A549 (cell line): ENCODE results near the gene DIP2C. TPM values are rescaled to one million over a fixed set of nuclear protein-coding genes. Genes with fewer than 3 reads are reported as not detected.

Source experiments
- ATAC-seq, 2 experiments: fragments of 200-7000 bp in 1 of 2; fragments of >200 bp in 1 of 2; cut with Nextera tagmentation in 1 of 2; cut with Tn5 transposase in 1 of 2; 3 replicates each; pipeline versions ENCODE4 v1.8.0 to v1.9.1; 2018 to 2020; ENCODE audit warnings: mild to moderate bottlenecking in 1 of 2, moderate library complexity in 1 of 2
- CTCF ChIA-PET: fragments of 300-600 bp; sonication (Branson Sonifier 250); formaldehyde crosslinking; extraction: SDS; loops from one replicate; lab custom pipeline; 2021; ENCODE audit warnings: antibody characterized with exemption, inconsistent platforms; lab: Yijun Ruan, JAX
- POLR2A ChIA-PET: fragments of 350-600 bp; formaldehyde crosslinking; extraction: SDS; loops from one replicate; lab custom pipeline; 2021; ENCODE audit warnings: antibody characterized with exemption, inconsistent platforms; lab: Yijun Ruan, JAX
- DNase-seq, 2 experiments: peaks; one replicate each; pipeline versions ENCODE4 v3.0.0 to v3.0.0-alpha.2; 2011 to 2016; ENCODE audit warnings: low read depth in 1 of 2, low spot score in 1 of 2
- FAIRE-seq: peaks from 2 replicates; lab custom pipeline; 2011; peaks lifted over from hg19 to GRCh38; lab: Jason Lieb, UNC
- H3K27ac ChIP-seq, 2 experiments: fragments of >200 bp; sonication (Bioruptor Twin); formaldehyde crosslinking; 3 replicates each; pipeline ENCODE4 v1.5.1; 2016 to 2017
- H3K4me1 ChIP-seq: fragments of >200 bp; sonication (Bioruptor Twin); formaldehyde crosslinking; 3 replicates; pipeline ENCODE4 v1.6.1; 2016
- H3K4me2 ChIP-seq: fragments of >200 bp; sonication (Bioruptor Twin); formaldehyde crosslinking; 3 replicates; pipeline ENCODE4 v1.6.1; 2016
- H3K4me3 ChIP-seq: fragments of >200 bp; sonication (Bioruptor Twin); formaldehyde crosslinking; 3 replicates; pipeline ENCODE4 v1.5.1; 2016
- H3K9me3 ChIP-seq: fragments of >200 bp; sonication (Bioruptor Twin); formaldehyde crosslinking; 3 replicates; pipeline ENCODE4 v1.6.1; 2016
- CEBPB ChIP-seq, 2 experiments: fragments of >200 bp in 1 of 2; sonication (Bioruptor Twin) in 1 of 2; formaldehyde crosslinking in 1 of 2; IDR thresholded peaks; 2 replicates each; pipeline ENCODE4 v1.6.1; 2012 to 2016
- CHD4 ChIP-seq: fragments of 200-600 bp; sonication (generic); IDR thresholded peaks from 2 replicates; pipeline ENCODE4 v1.6.1; 2016; ENCODE audit warnings: antibody characterized with exemption, mild to moderate bottlenecking, borderline replicate concordance
- EHF ChIP-seq: fragments of 250-450 bp; sonication (Bioruptor Pico); IDR thresholded peaks from 2 replicates; pipeline ENCODE4 v1.5.0; 2020; ENCODE audit warnings: mild to moderate bottlenecking
- GATA3 ChIP-seq: IDR thresholded peaks from 2 replicates; pipeline ENCODE4 v1.6.1; 2012; ENCODE audit warnings: borderline replicate concordance
- HDAC2 ChIP-seq: fragments of 200-600 bp; sonication (generic); IDR thresholded peaks from 2 replicates; pipeline ENCODE4 v1.6.1; 2016
- HEYL ChIP-seq: fragments of 250-450 bp; sonication (Bioruptor Pico); IDR thresholded peaks from 2 replicates; pipeline ENCODE4 v1.8.0; 2021; ENCODE audit warnings: mild to moderate bottlenecking, moderate library complexity
- HOXA7 ChIP-seq: fragments of 250-450 bp; sonication (Bioruptor Pico); IDR thresholded peaks from 2 replicates; pipeline ENCODE4 v1.5.0; 2020; ENCODE audit warnings: mild to moderate bottlenecking, moderate library complexity
- KDM1A ChIP-seq: fragments of 200-600 bp; sonication (generic); IDR thresholded peaks from 2 replicates; pipeline ENCODE4 v1.6.1; 2016; ENCODE audit warnings: low read depth, mild to moderate bottlenecking
- KDM5A ChIP-seq: fragments of 200-600 bp; sonication (generic); IDR thresholded peaks from 2 replicates; pipeline ENCODE4 v1.6.1; 2016; ENCODE audit warnings: antibody characterized with exemption, mild to moderate bottlenecking
- MAFK ChIP-seq: fragments of 450-650 bp; IDR thresholded peaks from 2 replicates; pipeline ENCODE4 v1.6.1; 2014; ENCODE audit not compliant: partially characterized antibody
- MAZ ChIP-seq: fragments of 150-350 bp; IDR thresholded peaks from 2 replicates; pipeline ENCODE4 v1.6.1; 2014; ENCODE audit warnings: antibody characterized with exemption, low read depth, low read length, borderline replicate concordance
- MYC ChIP-seq: IDR thresholded peaks from 2 replicates; pipeline ENCODE4 v1.6.1; 2012; ENCODE audit warnings: mild to moderate bottlenecking, inconsistent platforms, low read length, improper control_type of control experiment, borderline replicate concordance
- NR3C1 ChIP-seq: fragments of >200 bp; sonication (Bioruptor Twin); formaldehyde crosslinking; IDR thresholded peaks from 3 replicates; pipeline ENCODE4 v1.6.1; 2017
- POLR2A ChIP-seq: IDR thresholded peaks from 2 replicates; pipeline ENCODE4 v1.6.1; 2012; ENCODE audit warnings: mild to moderate bottlenecking, low read length
- POLR2AphosphoS2 ChIP-seq: conservative IDR thresholded peaks from 2 replicates; pipeline ENCODE4 v1.6.1; 2012; ENCODE audit warnings: low read length, improper control_type of control experiment, inconsistent platforms
- RAD21 ChIP-seq, 2 experiments: fragments of >200 bp in 1 of 2; sonication (Bioruptor Twin) in 1 of 2; formaldehyde crosslinking in 1 of 2; IDR thresholded peaks in 1 of 2; conservative IDR thresholded peaks in 1 of 2; 2 replicates in 1 of 2; 3 replicates in 1 of 2; pipeline ENCODE4 v1.6.1; 2012 to 2018; ENCODE audit warnings: inconsistent platforms in 1 of 2
- RARB ChIP-seq: fragments of 250-450 bp; sonication (Bioruptor Pico); IDR thresholded peaks from 2 replicates; pipeline ENCODE4 v1.8.0; 2021; ENCODE audit warnings: mild to moderate bottlenecking, moderate library complexity
- RCOR1 ChIP-seq: fragments of 150-350 bp; IDR thresholded peaks from 2 replicates; pipeline ENCODE4 v1.6.1; 2014; ENCODE audit warnings: antibody characterized with exemption, low read length, low read depth
- RNF2 ChIP-seq: fragments of 200-600 bp; sonication (generic); IDR thresholded peaks from 2 replicates; pipeline ENCODE4 v1.6.1; 2016; ENCODE audit warnings: low read depth, mild to moderate bottlenecking, antibody characterized with exemption, moderate library complexity, borderline replicate concordance
- SREBF2 ChIP-seq: fragments of 450-650 bp; IDR thresholded peaks from 2 replicates; pipeline ENCODE4 v1.6.1; 2014; ENCODE audit warnings: mild to moderate bottlenecking, moderate library complexity
- TFCP2L1 ChIP-seq: fragments of 250-450 bp; sonication (Bioruptor Pico); IDR thresholded peaks from 2 replicates; pipeline ENCODE4 v1.5.0; 2021; ENCODE audit warnings: mild to moderate bottlenecking
- ZC3H11A ChIP-seq: fragments of 450-650 bp; IDR thresholded peaks from 2 replicates; pipeline ENCODE4 v1.6.1; 2014; ENCODE audit warnings: antibody characterized with exemption, mild to moderate bottlenecking
- ZFP36 ChIP-seq: fragments of 450-650 bp; IDR thresholded peaks from 2 replicates; pipeline ENCODE4 v1.6.1; 2014; ENCODE audit warnings: borderline replicate concordance; ENCODE audit not compliant: partially characterized antibody
- ZNF302 ChIP-seq: fragments of 250-450 bp; sonication (Bioruptor Pico); IDR thresholded peaks from 2 replicates; pipeline ENCODE4 v1.9.0; 2021; ENCODE audit warnings: inconsistent platforms, mild to moderate bottlenecking, moderate library complexity
- WGBS: methylation state at CpG from one replicate; pipeline ENCODE4 v1.1.6; 2017; ENCODE audit errors: missing lambda C conversion rate; 5-methylcytosine and 5-hydroxymethylcytosine counted together
- polyA plus RNA-seq, 4 experiments: library from polyadenylated mRNA; depleted of rRNA in 3 of 4; stranded (reverse); fragments of >200 nt; fragmentation: RNase III in 1 of 4; extraction: RNeasy Plus Mini Kit Qiagen cat#74134 plus additional on column Dnase treatment in 1 of 4; gene quantifications; 2 replicates in 3 of 4; 3 replicates in 1 of 4; pipeline ENCODE4 v1.2.3, GENCODE V29; 2011 to 2017
- TF ChIP-seq, protein P1 (sequence below): fragments of 250-450 bp; sonication (Bioruptor Pico); IDR thresholded peaks from 2 replicates; pipeline ENCODE4 v1.5.0; 2020; ENCODE audit warnings: low read depth, mild to moderate bottlenecking, moderate library complexity
- TF ChIP-seq, protein P2 (sequence below): IDR thresholded peaks from 2 replicates; pipeline ENCODE4 v1.6.1; 2012
- TF ChIP-seq, protein P3 (sequence below): fragments of 200-600 bp; sonication (generic); IDR thresholded peaks from 2 replicates; pipeline ENCODE4 v1.6.1; 2016; ENCODE audit warnings: antibody characterized with exemption, mild to moderate bottlenecking, moderate library complexity
- TF ChIP-seq, protein P4 (sequence below): IDR thresholded peaks from 2 replicates; pipeline ENCODE4 v1.6.1; 2012

DIP2C gene
- polyA plus RNA-seq, 2 of the 4 experiments (the other 2 are of a cell fraction), result 3.7 to 5.0 TPM

DNA sequence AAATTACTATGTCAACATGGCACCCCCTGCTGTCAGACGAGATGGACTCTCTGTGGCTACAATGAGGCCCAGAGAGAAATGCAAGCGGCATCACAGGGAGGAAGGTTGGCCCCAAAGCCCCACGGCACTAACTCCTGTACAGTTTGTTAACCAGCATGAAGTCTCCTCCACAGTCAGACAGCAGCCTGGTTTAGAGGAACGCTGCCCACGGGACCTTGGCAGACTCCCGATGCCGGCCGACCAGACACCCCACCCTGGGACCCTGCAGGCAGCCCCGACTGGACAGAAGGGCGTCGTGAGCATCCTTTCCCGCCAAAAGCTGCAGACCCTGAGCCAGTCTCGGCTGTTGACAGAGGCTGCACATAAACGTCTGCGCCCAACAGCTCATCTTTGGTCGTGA, 158.8 kb downstream of the DIP2C start:
- no peak for ATAC-seq
- no peak for TF ChIP-seq RNF2
- no peak for TF ChIP-seq HEYL
- no peak for TF ChIP-seq KDM1A
- TF ChIP-seq ZFP36, result no peak
- no peak for TF ChIP-seq MYC
- no peak for TF ChIP-seq MAFK
- TF ChIP-seq RARB (CRISPR knock-in tag), result no peak
- TF ChIP-seq CHD4, result no peak
- no peak for TF ChIP-seq ZC3H11A
- no peak for TF ChIP-seq HDAC2
- no peak for TF ChIP-seq ZNF302 (CRISPR knock-in tag)
- TF ChIP-seq SREBF2, result no peak
- no peak for TF ChIP-seq MAZ
- TF ChIP-seq CEBPB (IDR thresholded peaks at IDR 0.05), result no peak
- no peak for TF ChIP-seq EHF (CRISPR knock-in tag)
- no peak for TF ChIP-seq POLR2A
- TF ChIP-seq, protein P1, sequence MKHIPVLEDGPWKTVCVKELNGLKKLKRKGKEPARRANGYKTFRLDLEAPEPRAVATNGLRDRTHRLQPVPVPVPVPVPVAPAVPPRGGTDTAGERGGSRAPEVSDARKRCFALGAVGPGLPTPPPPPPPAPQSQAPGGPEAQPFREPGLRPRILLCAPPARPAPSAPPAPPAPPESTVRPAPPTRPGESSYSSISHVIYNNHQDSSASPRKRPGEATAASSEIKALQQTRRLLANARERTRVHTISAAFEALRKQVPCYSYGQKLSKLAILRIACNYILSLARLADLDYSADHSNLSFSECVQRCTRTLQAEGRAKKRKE, result no peak
- TF ChIP-seq RAD21 (conservative IDR thresholded peaks at IDR 0.05 in 1 of 2, IDR thresholded peaks at IDR 0.05 in 1 of 2), result no peak
- TF ChIP-seq RCOR1, result no peak
- TF ChIP-seq POLR2AphosphoS2, result no peak
- Histone ChIP-seq H3K27ac (no peak overlapping the region), H3K4me1 (no peaks in the 10 kb centered on the region), H3K4me2 (no peak overlapping the region), H3K4me3 (no peak overlapping the region), H3K9me3 (no peaks in the 10 kb centered on the region)
- ChIA-PET CTCF (no interaction called here), POLR2A (no interaction called here)
- WGBS, result 87% methylated on average over 16 of the region's 16 CpGs
- DNase-seq, result no peak
- FAIRE-seq, result no peak

DNA sequence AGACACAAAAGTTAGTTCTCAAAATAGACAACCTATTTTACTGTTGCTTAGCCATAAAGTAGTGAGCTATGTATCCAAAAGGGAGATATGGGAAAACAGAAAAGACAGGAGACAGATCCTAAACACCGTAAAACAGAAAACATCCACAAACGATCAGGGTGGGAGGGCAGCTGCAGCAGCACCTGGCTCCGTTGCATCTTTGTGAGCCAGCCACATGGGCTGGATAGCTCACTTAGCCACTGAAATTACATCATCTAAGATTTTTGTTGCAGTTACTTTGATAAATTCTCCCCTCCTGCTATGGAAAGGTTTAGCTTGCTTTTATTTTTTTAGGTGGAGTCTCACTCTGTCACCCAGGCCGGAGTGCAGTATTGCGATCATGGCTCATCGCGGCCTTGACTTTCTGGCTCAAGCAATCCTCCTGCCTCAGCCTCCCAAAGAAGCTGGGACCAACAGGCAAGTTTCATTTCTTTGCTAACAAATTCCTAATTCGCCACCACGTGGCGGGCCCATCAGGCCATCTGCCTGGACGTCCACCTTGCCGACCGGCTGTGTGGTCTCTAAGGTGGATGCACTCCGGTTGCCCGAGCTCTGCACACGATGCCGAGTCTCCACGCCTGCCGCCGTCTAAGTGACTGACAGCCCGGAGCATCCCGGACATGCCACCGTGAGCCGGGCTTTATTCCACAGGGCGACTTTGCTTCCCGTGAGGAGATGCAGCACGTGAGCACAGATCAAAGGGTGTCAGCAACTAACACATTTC, 159.8 kb downstream of the DIP2C start:
- TF ChIP-seq HOXA7 (no peak), HDAC2 (no peak), KDM5A (no peak), GATA3 (no peak), NR3C1 (no peak), TFCP2L1 (CRISPR knock-in tag) (no peak), RCOR1 (no peak)
- TF ChIP-seq, protein P2, sequence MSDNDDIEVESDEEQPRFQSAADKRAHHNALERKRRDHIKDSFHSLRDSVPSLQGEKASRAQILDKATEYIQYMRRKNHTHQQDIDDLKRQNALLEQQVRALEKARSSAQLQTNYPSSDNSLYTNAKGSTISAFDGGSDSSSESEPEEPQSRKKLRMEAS, result no peak
- TF ChIP-seq, protein P3, sequence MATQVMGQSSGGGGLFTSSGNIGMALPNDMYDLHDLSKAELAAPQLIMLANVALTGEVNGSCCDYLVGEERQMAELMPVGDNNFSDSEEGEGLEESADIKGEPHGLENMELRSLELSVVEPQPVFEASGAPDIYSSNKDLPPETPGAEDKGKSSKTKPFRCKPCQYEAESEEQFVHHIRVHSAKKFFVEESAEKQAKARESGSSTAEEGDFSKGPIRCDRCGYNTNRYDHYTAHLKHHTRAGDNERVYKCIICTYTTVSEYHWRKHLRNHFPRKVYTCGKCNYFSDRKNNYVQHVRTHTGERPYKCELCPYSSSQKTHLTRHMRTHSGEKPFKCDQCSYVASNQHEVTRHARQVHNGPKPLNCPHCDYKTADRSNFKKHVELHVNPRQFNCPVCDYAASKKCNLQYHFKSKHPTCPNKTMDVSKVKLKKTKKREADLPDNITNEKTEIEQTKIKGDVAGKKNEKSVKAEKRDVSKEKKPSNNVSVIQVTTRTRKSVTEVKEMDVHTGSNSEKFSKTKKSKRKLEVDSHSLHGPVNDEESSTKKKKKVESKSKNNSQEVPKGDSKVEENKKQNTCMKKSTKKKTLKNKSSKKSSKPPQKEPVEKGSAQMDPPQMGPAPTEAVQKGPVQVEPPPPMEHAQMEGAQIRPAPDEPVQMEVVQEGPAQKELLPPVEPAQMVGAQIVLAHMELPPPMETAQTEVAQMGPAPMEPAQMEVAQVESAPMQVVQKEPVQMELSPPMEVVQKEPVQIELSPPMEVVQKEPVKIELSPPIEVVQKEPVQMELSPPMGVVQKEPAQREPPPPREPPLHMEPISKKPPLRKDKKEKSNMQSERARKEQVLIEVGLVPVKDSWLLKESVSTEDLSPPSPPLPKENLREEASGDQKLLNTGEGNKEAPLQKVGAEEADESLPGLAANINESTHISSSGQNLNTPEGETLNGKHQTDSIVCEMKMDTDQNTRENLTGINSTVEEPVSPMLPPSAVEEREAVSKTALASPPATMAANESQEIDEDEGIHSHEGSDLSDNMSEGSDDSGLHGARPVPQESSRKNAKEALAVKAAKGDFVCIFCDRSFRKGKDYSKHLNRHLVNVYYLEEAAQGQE, result no peak
- TF ChIP-seq, protein P4, sequence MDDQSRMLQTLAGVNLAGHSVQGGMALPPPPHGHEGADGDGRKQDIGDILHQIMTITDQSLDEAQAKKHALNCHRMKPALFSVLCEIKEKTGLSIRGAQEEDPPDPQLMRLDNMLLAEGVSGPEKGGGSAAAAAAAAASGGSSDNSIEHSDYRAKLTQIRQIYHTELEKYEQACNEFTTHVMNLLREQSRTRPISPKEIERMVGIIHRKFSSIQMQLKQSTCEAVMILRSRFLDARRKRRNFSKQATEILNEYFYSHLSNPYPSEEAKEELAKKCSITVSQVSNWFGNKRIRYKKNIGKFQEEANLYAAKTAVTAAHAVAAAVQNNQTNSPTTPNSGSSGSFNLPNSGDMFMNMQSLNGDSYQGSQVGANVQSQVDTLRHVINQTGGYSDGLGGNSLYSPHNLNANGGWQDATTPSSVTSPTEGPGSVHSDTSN, result no peak
- no peak overlapping the region for H3K4me2 ChIP-seq
- WGBS, result 91% methylated on average over 26 of the region's 27 CpGs
- H3K4me3 ChIP-seq, result no peak overlapping the region
- no peak for FAIRE-seq
- no peak for DNase-seq
- H3K4me1 ChIP-seq, result no peaks in the 10 kb centered on the region
- H3K9me3 ChIP-seq, result no peaks in the 10 kb centered on the region
- ATAC-seq, result no peak
- ChIA-PET CTCF (interaction anchor here (1.1 to 2.0 kb wide), 2 partner anchors 18 to 42 kb away, joined by 3 to 13 read pairs; no protein-coding TSS in a partner anchor), POLR2A (no interaction called here)
- no peak overlapping the region for H3K27ac ChIP-seq
